Kidney tubule cell (primary cell): ENCODE results near the gene SLFNL1.

ENCODE experiments used
- DNase-seq: peaks from one replicate; pipeline ENCODE4 v3.0.0-alpha.2; 2018; ENCODE audit warnings: low spot score

Gene SLFNL1

GRCh38 chr1:40986328-40986783 lies 35.2 kb downstream of the SLFNL1 start:
- peak; percentile 72 for DNase-seq

- DNase-seq = peak; percentile 67
Measured at GRCh38 chr1:40985875-40986274, 35.6 kb downstream of the SLFNL1 start.

GRCh38 chr1:40985161-40985560 lies 36.4 kb downstream of the SLFNL1 start:
- DNase-seq = no peak

GRCh38 chr1:40984531-40984930 lies 37.0 kb downstream of the SLFNL1 start:
- DNase-seq = no peak

- peak; percentile 30 for DNase-seq
Measured at GRCh38 chr1:40984066-40984465, 37.5 kb downstream of the SLFNL1 start.

- no peak for DNase-seq
Measured at GRCh38 chr1:40983286-40983685, 38.2 kb downstream of the SLFNL1 start.

- no peak for DNase-seq
Measured at GRCh38 chr1:40982721-40983120, 38.8 kb downstream of the SLFNL1 start.

- no peak for DNase-seq
Measured at GRCh38 chr1:40981691-40982448, 39.7 kb downstream of the SLFNL1 start.

GRCh38 chr1:40980453-40981121 lies 40.9 kb downstream of the SLFNL1 start:
- DNase-seq = peak; percentile 84

GRCh38 chr1:40980068-40980452 lies 41.5 kb downstream of the SLFNL1 start:
- no peak for DNase-seq

GRCh38 chr1:40979241-40980067 lies 42.1 kb downstream of the SLFNL1 start, which contains the start of gene CTPS1:
TSS of gene CTPS1 (plus strand) at chr1:40979696. CDS start at chr1:40983291, 3,595 bp downstream.
- DNase-seq = peak; percentile 94

GRCh38 chr1:40978886-40979240 lies 42.7 kb downstream of the SLFNL1 start:
- DNase-seq = no peak

- peak; percentile 23 for DNase-seq
Measured at GRCh38 chr1:40977716-40978115, 43.8 kb downstream of the SLFNL1 start.

- DNase-seq = peak; percentile 39
Measured at GRCh38 chr1:40976952-40977690, 44.4 kb downstream of the SLFNL1 start.

- DNase-seq = no peak
Measured at GRCh38 chr1:40974945-40975344, 46.6 kb downstream of the SLFNL1 start.

GRCh38 chr1:40973912-40974311 lies 47.6 kb downstream of the SLFNL1 start:
- no peak for DNase-seq

- DNase-seq = no peak
Measured at GRCh38 chr1:40971966-40972365, 49.6 kb downstream of the SLFNL1 start.

GRCh38 chr1:40969445-40969844 lies 52.1 kb downstream of the SLFNL1 start:
- DNase-seq = no peak

GRCh38 chr1:40966417-40966816 lies 55.1 kb downstream of the SLFNL1 start:
- no peak for DNase-seq
